Common myeloid progenitor, CD34-positive (primary cell): ENCODE results near the gene HCFC2.

Experiments used
- CTCF ChIA-PET: fragments of 350-600 bp; sonication (Branson Sonifier 250); formaldehyde crosslinking; loops from one replicate; lab custom pipeline; 2021; ENCODE audit warnings: antibody characterized with exemption; lab: Charles Lee
- POLR2A ChIA-PET: fragments of 350-600 bp; sonication (Branson Sonifier 250); formaldehyde crosslinking; loops from one replicate; lab custom pipeline; 2021; ENCODE audit warnings: antibody characterized with exemption; lab: Charles Lee
- DNase-seq, 3 donors: peaks; one replicate each; pipeline versions ENCODE4 v3.0.0 to v3.0.0-alpha.2; 2013
- H3K27ac ChIP-seq, 2 experiments: 1 replicate in 1 of 2; 2 replicates in 1 of 2; pipeline ENCODE4 v1.7.0; 2013; ENCODE audit warnings: inconsistent platforms in 2 of 2, low read length in 2 of 2, mild to moderate bottlenecking in 2 of 2, low read depth in 1 of 2, moderate library complexity in 1 of 2; ENCODE audit not compliant: severe bottlenecking in 2 of 2, insufficient read depth in 1 of 2, poor library complexity in 1 of 2
- H3K27me3 ChIP-seq, 5 experiments: replicated peaks in 2 of 5; 1 replicate in 3 of 5; 2 replicates in 2 of 5; pipeline versions ENCODE4 v1.6.1 to v1.7.0; 2013; ENCODE audit warnings: low read length in 4 of 5, mild to moderate bottlenecking in 2 of 5, moderate library complexity in 2 of 5, inconsistent platforms in 1 of 5; ENCODE audit not compliant: insufficient read depth in 5 of 5, control insufficient read depth in 4 of 5
- H3K36me3 ChIP-seq, 4 experiments: 1 replicate in 2 of 4; 2 replicates in 2 of 4; pipeline versions ENCODE4 v1.6.1 to v1.7.0; 2013; ENCODE audit warnings: low read length in 3 of 4, control low read depth in 1 of 4, mild to moderate bottlenecking in 1 of 4; ENCODE audit not compliant: control insufficient read depth in 4 of 4, insufficient read depth in 4 of 4
- H3K4me1 ChIP-seq, 4 experiments: 1 replicate in 3 of 4; 2 replicates in 1 of 4; pipeline versions ENCODE4 v1.6.1 to v1.7.1; 2013; ENCODE audit warnings: low read length in 3 of 4, mild to moderate bottlenecking in 3 of 4, control low read depth in 1 of 4, inconsistent platforms in 1 of 4, moderate library complexity in 1 of 4; ENCODE audit not compliant: control insufficient read depth in 4 of 4, insufficient read depth in 4 of 4; ENCODE audit errors: control extremely low read depth in 1 of 4
- H3K4me3 ChIP-seq, 7 experiments: 1 replicate in 4 of 7; 2 replicates in 3 of 7; pipeline versions ENCODE4 v1.5.1 to v1.7.0; 2013; ENCODE audit warnings: mild to moderate bottlenecking in 7 of 7, low read length in 6 of 7, moderate library complexity in 6 of 7, inconsistent platforms in 2 of 7, low read depth in 2 of 7, control low read depth in 1 of 7; ENCODE audit not compliant: insufficient read depth in 4 of 7, control insufficient read depth in 1 of 7; ENCODE audit errors: extremely low read depth in 1 of 7
- H3K9me3 ChIP-seq, 5 experiments: 1 replicate in 4 of 5; 2 replicates in 1 of 5; pipeline versions ENCODE4 v1.6.1 to v1.7.1; 2013; ENCODE audit warnings: low read length in 4 of 5, mild to moderate bottlenecking in 2 of 5, inconsistent platforms in 1 of 5, low read depth in 1 of 5, moderate library complexity in 1 of 5; ENCODE audit not compliant: control insufficient read depth in 4 of 5, insufficient read depth in 2 of 5; ENCODE audit errors: control extremely low read depth in 1 of 5
- WGBS: methylation state at CpG from one replicate; pipeline ENCODE4 v1.1.5; 2013; ENCODE audit not compliant: insufficient coverage; 5-methylcytosine and 5-hydroxymethylcytosine counted together

HCFC2 gene

GRCh38 chr12:104126548-104126947 is 62.2 kb downstream of the HCFC2 start:
- DNase-seq = no peak
- Histone ChIP-seq H3K27me3 (no peaks in the 10 kb centered on the region), H3K9me3 (no peaks in the 10 kb centered on the region), H3K4me1 (no peaks in the 10 kb centered on the region), H3K4me3 (no peak overlapping the region), H3K36me3 (peaks cover 7 to 89% (median 45%) of the 10 kb centered on the region in 4 experiments), H3K27ac (no peak overlapping the region)
- WGBS = no CpG with 5 or more reads among the region's 3 CpGs
- CTCF ChIA-PET = no interaction called here
- POLR2A ChIA-PET = no interaction called here

- Histone ChIP-seq H3K27me3 (no peaks in the 10 kb centered on the region), H3K9me3 (no peaks in the 10 kb centered on the region), H3K4me1 (peaks cover 0 to 21% (median 7%) of the 10 kb centered on the region in 4 experiments), H3K36me3 (peaks cover 2 to 63% (median 47%) of the 10 kb centered on the region in 4 experiments), H3K27ac (no peak overlapping the region), H3K4me3 (no peak overlapping the region)
- ChIA-PET POLR2A (no interaction called here), CTCF (interaction anchor here (0.8 kb wide), 1 partner anchor 151 kb away, joined by 3 read pairs; no protein-coding TSS in a partner anchor)
- DNase-seq = no peak
- no CpG with 5 or more reads among the region's 2 CpGs for WGBS
Observed at GRCh38 chr12:104130760-104131159, 66.4 kb downstream of the HCFC2 start.

- POLR2A ChIA-PET = no interaction called here
- WGBS = 90% methylated on average over 3 of the region's 4 CpGs
- H3K9me3 ChIP-seq = no peaks in the 10 kb centered on the region
- H3K4me1 ChIP-seq = peaks cover 5 to 30% (median 13%) of the 10 kb centered on the region in 4 experiments
- H3K27me3 ChIP-seq = no peaks in the 10 kb centered on the region
- H3K27ac ChIP-seq = no peak overlapping the region
- no peak for DNase-seq
- CTCF ChIA-PET = interaction anchor here (0.8 to 1.7 kb wide), 2 partner anchors 22 to 151 kb away, joined by 3 to 6 read pairs; no protein-coding TSS in a partner anchor
- no peak overlapping the region for H3K4me3 ChIP-seq
- peaks cover 2 to 55% (median 43%) of the 10 kb centered on the region in 4 experiments for H3K36me3 ChIP-seq
Observed at GRCh38 chr12:104131609-104132008, 67.3 kb downstream of the HCFC2 start.

GRCh38 chr12:104132351-104132956 is 68.1 kb downstream of the HCFC2 start:
- Histone ChIP-seq H3K9me3 (no peaks in the 10 kb centered on the region), H3K27ac (no peak overlapping the region), H3K4me1 (peaks cover 8 to 34% (median 16%) of the 10 kb centered on the region in 4 experiments), H3K27me3 (no peaks in the 10 kb centered on the region), H3K4me3 (no peak overlapping the region), H3K36me3 (peaks cover 2 to 48% (median 39%) of the 10 kb centered on the region in 4 experiments)
- POLR2A ChIA-PET = interaction anchor here (0.7 kb wide), 1 partner anchor 33 kb away, joined by 4 read pairs; no protein-coding TSS in a partner anchor
- DNase-seq = peak in 2 of 3 donors; percentile 4 to 8
- CTCF ChIA-PET = interaction anchor here (0.9 to 1.7 kb wide), 2 partner anchors 23 to 24 kb away, joined by 3 to 6 read pairs; no protein-coding TSS in a partner anchor
- whole genome bisulfite sequencing = 97% methylated on average over 4 of the region's 7 CpGs

- Histone ChIP-seq H3K27ac (peak overlapping the region in 1 of 2 experiments; percentile 65), H3K9me3 (no peaks in the 10 kb centered on the region), H3K4me1 (peaks cover 8 to 34% (median 17%) of the 10 kb centered on the region in 4 experiments), H3K36me3 (peaks cover 2 to 42% (median 35%) of the 10 kb centered on the region in 4 experiments), H3K4me3 (peak overlapping the region in 2 of 7 experiments; percentile 19 to 24), H3K27me3 (no peaks in the 10 kb centered on the region)
- DNase-seq = peak in 2 of 3 donors; percentile 48 to 50
- POLR2A ChIA-PET = no interaction called here
- CTCF ChIA-PET = interaction anchor here (0.9 kb wide), 1 partner anchor 25 kb away, joined by 3 read pairs; no protein-coding TSS in a partner anchor
- WGBS = 60% methylated on average over 1 of the region's 5 CpGs
Observed at GRCh38 chr12:104133321-104133720, 69.0 kb downstream of the HCFC2 start.

- Histone ChIP-seq H3K4me1 (peaks cover 8 to 40% (median 22%) of the 10 kb centered on the region in 4 experiments), H3K4me3 (no peak overlapping the region), H3K27ac (peak overlapping the region in 1 of 2 experiments; percentile 65), H3K27me3 (no peaks in the 10 kb centered on the region), H3K9me3 (no peaks in the 10 kb centered on the region), H3K36me3 (peaks cover 2 to 39% (median 32%) of the 10 kb centered on the region in 4 experiments)
- no peak for DNase-seq
- POLR2A ChIA-PET = no interaction called here
- WGBS = 100% methylated on average over 1 of the region's 1 CpG
- CTCF ChIA-PET = no interaction called here
Observed at GRCh38 chr12:104133866-104134265, 69.5 kb downstream of the HCFC2 start.

- WGBS = 100% methylated on average over 1 of the region's 1 CpG
- Histone ChIP-seq H3K27ac (no peak overlapping the region), H3K4me1 (peaks cover 8 to 41% (median 23%) of the 10 kb centered on the region in 4 experiments), H3K4me3 (no peak overlapping the region), H3K27me3 (no peaks in the 10 kb centered on the region), H3K36me3 (peaks cover 2 to 32% (median 24%) of the 10 kb centered on the region in 4 experiments), H3K9me3 (no peaks in the 10 kb centered on the region)
- DNase-seq = no peak
- CTCF ChIA-PET = no interaction called here
- POLR2A ChIA-PET = no interaction called here
Observed at GRCh38 chr12:104134882-104135281, 70.6 kb downstream of the HCFC2 start.
